ENCODE data around the gene KBTBD13. TPM values are rescaled to one million over a fixed set of nuclear protein-coding genes. Genes with fewer than 3 reads are reported as not detected.

Gene KBTBD13
- polyA plus RNA-seq, 1 donor (not counting 4 experiments of a cell fraction or from before 2014, with no cell fraction given), result not detected

DNA sequence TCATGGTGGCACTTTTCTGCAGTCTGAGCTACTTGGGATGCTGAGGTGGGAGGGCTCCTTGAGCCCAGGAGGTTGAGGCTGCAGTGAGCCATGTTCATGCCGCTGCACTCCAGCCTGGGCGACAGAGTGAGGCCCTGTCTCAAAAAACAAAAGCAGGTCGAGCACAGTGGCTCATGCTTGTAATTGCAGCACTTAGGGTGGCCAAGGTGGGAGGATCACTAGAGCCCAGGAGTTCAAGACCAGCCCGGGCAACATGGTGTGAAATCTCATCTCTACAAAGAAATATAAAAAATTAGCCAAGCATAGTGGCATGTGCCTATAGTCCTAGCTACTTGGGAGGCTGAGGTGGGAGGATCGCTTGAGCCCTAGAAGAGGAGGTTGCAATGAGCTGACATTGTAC, 28.5 kb downstream of the KBTBD13 start:
- Histone ChIP-seq H2AFZ (ENCODE audit: control insufficient read depth, low read length) (no peak overlapping the region), H3K4me3 (ENCODE audit: control insufficient read depth in 2 of 3, extremely low read depth in 1 of 3, insufficient read depth in 2 of 3, low read depth in 1 of 3, low read length in 3 of 3) (no peak overlapping the region), H3K9me1 (ENCODE audit: control insufficient read depth, extremely low read depth, insufficient read depth, low read length) (no peaks in the 10 kb centered on the region), H3K27me3 (ENCODE audit: control insufficient read depth, extremely low read depth, insufficient read depth, low read length) (no peaks in the 10 kb centered on the region), H3K4me2 (ENCODE audit: control insufficient read depth, extremely low read depth, insufficient read depth, low read depth, low read length) (no peak overlapping the region), H4K20me1 (ENCODE audit: control insufficient read depth, extremely low read depth, insufficient read depth, low read length) (no peaks in the 10 kb centered on the region), H3K9ac (ENCODE audit: control insufficient read depth, extremely low read depth, insufficient read depth, low read length) (no peak overlapping the region), H3K36me3 (ENCODE audit: control insufficient read depth in 2 of 2, extremely low read depth in 1 of 2, insufficient read depth in 2 of 2, low read length in 2 of 2) (peaks cover 3 to 9% of the 10 kb centered on the region in 2 experiments), H3K27ac (ENCODE audit: control insufficient read depth, insufficient read depth, low read length) (no peak overlapping the region), H3K79me2 (ENCODE audit: control insufficient read depth, insufficient read depth, low read length) (no peaks in the 10 kb centered on the region), H3K9me3 (ENCODE audit: control insufficient read depth, low read depth, low read length) (no peaks in the 10 kb centered on the region), H3K4me1 (ENCODE audit: control insufficient read depth, extremely low read depth, insufficient read depth, low read length) (no peaks in the 10 kb centered on the region)
- dilution Hi-C loops (cut with MboI; ENCODE audit: extremely low pct_ligation_motif_present, low sequenced_read_pairs), result no loop called here
- TF ChIP-seq EZH2 (IDR thresholded peaks at IDR 0.05; ENCODE audit: low read length), result no peak
- TF ChIP-seq, protein P1, sequence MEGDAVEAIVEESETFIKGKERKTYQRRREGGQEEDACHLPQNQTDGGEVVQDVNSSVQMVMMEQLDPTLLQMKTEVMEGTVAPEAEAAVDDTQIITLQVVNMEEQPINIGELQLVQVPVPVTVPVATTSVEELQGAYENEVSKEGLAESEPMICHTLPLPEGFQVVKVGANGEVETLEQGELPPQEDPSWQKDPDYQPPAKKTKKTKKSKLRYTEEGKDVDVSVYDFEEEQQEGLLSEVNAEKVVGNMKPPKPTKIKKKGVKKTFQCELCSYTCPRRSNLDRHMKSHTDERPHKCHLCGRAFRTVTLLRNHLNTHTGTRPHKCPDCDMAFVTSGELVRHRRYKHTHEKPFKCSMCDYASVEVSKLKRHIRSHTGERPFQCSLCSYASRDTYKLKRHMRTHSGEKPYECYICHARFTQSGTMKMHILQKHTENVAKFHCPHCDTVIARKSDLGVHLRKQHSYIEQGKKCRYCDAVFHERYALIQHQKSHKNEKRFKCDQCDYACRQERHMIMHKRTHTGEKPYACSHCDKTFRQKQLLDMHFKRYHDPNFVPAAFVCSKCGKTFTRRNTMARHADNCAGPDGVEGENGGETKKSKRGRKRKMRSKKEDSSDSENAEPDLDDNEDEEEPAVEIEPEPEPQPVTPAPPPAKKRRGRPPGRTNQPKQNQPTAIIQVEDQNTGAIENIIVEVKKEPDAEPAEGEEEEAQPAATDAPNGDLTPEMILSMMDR (optimal IDR thresholded peaks at IDR 0.05 in 1 of 3, IDR thresholded peaks at IDR 0.05 in 1 of 3, conservative IDR thresholded peaks at IDR 0.05 in 1 of 3; ENCODE audit: extremely low read depth in 1 of 3, insufficient read depth in 2 of 3, low read length in 3 of 3), result no peak
- no peak for DNase-seq (ENCODE audit: low read depth, low spot score)
- no peak for FAIRE-seq

DNA sequence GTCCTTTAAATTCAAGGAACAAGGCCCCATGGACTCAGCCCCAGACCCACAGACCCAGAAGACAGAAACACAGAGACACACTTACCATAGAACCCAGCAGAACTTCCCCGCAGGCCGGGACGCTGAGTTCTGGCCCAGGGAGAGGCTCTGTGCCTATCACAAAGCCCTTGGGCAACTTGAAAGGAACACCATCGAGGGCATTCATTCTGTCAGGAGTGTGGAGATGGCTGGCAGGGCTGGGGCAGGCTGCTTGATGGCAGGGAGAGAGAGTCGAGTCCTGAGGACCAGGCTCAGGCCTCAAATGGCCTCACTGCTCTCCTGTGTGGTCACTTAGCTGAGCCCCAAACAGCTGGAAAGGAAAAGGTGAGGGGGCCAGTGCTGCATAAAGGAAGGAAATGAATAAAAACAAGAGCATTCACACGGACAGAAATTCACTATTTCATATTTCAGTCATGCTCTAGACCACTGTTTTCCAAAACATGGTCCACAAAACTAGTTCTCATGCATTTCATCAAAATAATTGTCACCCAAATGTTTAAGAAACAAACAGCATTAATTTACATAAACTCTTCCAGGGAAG, 29.6 kb downstream of the KBTBD13 start:
- TF ChIP-seq, protein P1 (optimal IDR thresholded peaks at IDR 0.05 in 1 of 3, IDR thresholded peaks at IDR 0.05 in 1 of 3, conservative IDR thresholded peaks at IDR 0.05 in 1 of 3; ENCODE audit: extremely low read depth in 1 of 3, insufficient read depth in 2 of 3, low read length in 3 of 3), result no peak
- H3K4me1 ChIP-seq (ENCODE audit: control insufficient read depth, extremely low read depth, insufficient read depth, low read length), result no peaks in the 10 kb centered on the region
- no peaks in the 10 kb centered on the region for H3K9me1 ChIP-seq (ENCODE audit: control insufficient read depth, extremely low read depth, insufficient read depth, low read length)
- H2AFZ ChIP-seq (ENCODE audit: control insufficient read depth, low read length), result no peak overlapping the region
- H3K4me3 ChIP-seq (ENCODE audit: control insufficient read depth in 2 of 3, extremely low read depth in 1 of 3, insufficient read depth in 2 of 3, low read depth in 1 of 3, low read length in 3 of 3), result no peak overlapping the region
- no peaks in the 10 kb centered on the region for H3K27me3 ChIP-seq (ENCODE audit: control insufficient read depth, extremely low read depth, insufficient read depth, low read length)
- DNase-seq (ENCODE audit: low read depth, low spot score) (no peak), FAIRE-seq (no peak)
- H3K4me2 ChIP-seq (ENCODE audit: control insufficient read depth, extremely low read depth, insufficient read depth, low read depth, low read length), result no peak overlapping the region
- no peaks in the 10 kb centered on the region for H3K79me2 ChIP-seq (ENCODE audit: control insufficient read depth, insufficient read depth, low read length)
- H3K9ac ChIP-seq (ENCODE audit: control insufficient read depth, extremely low read depth, insufficient read depth, low read length), result no peak overlapping the region
- H3K36me3 ChIP-seq (ENCODE audit: control insufficient read depth in 2 of 2, extremely low read depth in 1 of 2, insufficient read depth in 2 of 2, low read length in 2 of 2), result peaks cover 5 to 6% of the 10 kb centered on the region in 2 experiments
- no peaks in the 10 kb centered on the region for H4K20me1 ChIP-seq (ENCODE audit: control insufficient read depth, extremely low read depth, insufficient read depth, low read length)
- dilution Hi-C loops (cut with MboI; ENCODE audit: extremely low pct_ligation_motif_present, low sequenced_read_pairs), result no loop called here
- no peaks in the 10 kb centered on the region for H3K9me3 ChIP-seq (ENCODE audit: control insufficient read depth, low read depth, low read length)
- no peak overlapping the region for H3K27ac ChIP-seq (ENCODE audit: control insufficient read depth, insufficient read depth, low read length)

All from keratinocyte (primary cell).